CD4-positive, alpha-beta T cell (primary cell): ENCODE measurements around the gene CMSS1. TPM values are rescaled to one million over a fixed set of nuclear protein-coding genes. Genes with fewer than 3 reads are reported as not detected.
"Not testable (repeated sequence)": the region's sequence is repeated elsewhere in the genome, so short reads cannot be mapped to it uniquely, and the experiment has no call there.

Experiments
- ATAC-seq: fragments of 200-7000 bp; cut with Tn5 transposase; one replicate; pipeline ENCODE4 v1.10.0; 2022; ENCODE audit warnings: mild to moderate bottlenecking; ENCODE audit not compliant: poor library complexity
- CTCF ChIA-PET: fragments of 350-600 bp; sonication (Branson Sonifier 250); formaldehyde crosslinking; loops from one replicate; lab custom pipeline; 2021; ENCODE audit warnings: antibody characterized with exemption, inconsistent platforms; lab: Charles Lee
- POLR2A ChIA-PET: fragments of 350-600 bp; sonication (Branson Sonifier 250); formaldehyde crosslinking; loops from one replicate; lab custom pipeline; 2021; ENCODE audit warnings: antibody characterized with exemption, inconsistent platforms; lab: Charles Lee
- DNase-seq, 14 experiments: peaks; one replicate each; pipeline ENCODE4 v3.0.0-alpha.2; 2013 to 2020; ENCODE audit warnings: mixed read lengths in 2 of 14
- H3K27ac ChIP-seq, 2 donors: one replicate each; pipeline versions ENCODE4 v1.5.1 to v1.7.0; 2013; ENCODE audit warnings: low read length in 2 of 2, low read depth in 1 of 2, mild to moderate bottlenecking in 1 of 2
- H3K27me3 ChIP-seq, 2 experiments: 1 replicate in 1 of 2; 2 replicates in 1 of 2; pipeline versions ENCODE4 v1.6.1 to v1.7.0; 2013; ENCODE audit warnings: low read length in 2 of 2, control low read depth in 1 of 2, mild to moderate bottlenecking in 1 of 2, moderate library complexity in 1 of 2; ENCODE audit not compliant: insufficient read depth in 2 of 2, control insufficient read depth in 1 of 2
- H3K36me3 ChIP-seq: one replicate; pipeline ENCODE4 v1.6.1; 2013; ENCODE audit warnings: low read length, control low read depth; ENCODE audit not compliant: insufficient read depth
- H3K4me1 ChIP-seq: one replicate; pipeline ENCODE4 v1.6.1; 2013; ENCODE audit warnings: low read length, control low read depth; ENCODE audit not compliant: insufficient read depth
- H3K4me3 ChIP-seq: one replicate; pipeline ENCODE4 v1.5.1; 2013; ENCODE audit warnings: mild to moderate bottlenecking, low read length, moderate library complexity
- H3K9me3 ChIP-seq, 2 experiments: 1 replicate in 1 of 2; 2 replicates in 1 of 2; pipeline versions ENCODE4 v1.6.1 to v1.7.0; 2013; ENCODE audit warnings: low read length in 2 of 2, mild to moderate bottlenecking in 2 of 2, control low read depth in 1 of 2, moderate library complexity in 1 of 2; ENCODE audit not compliant: control insufficient read depth in 1 of 2, insufficient read depth in 1 of 2
- H3K27ac Mint-ChIP-seq: one replicate; pipeline ENCODE4 v1.8.0; 2020; ENCODE audit warnings: mixed read lengths
- H3K27me3 Mint-ChIP-seq: one replicate; pipeline ENCODE4 v1.8.0; 2021; ENCODE audit warnings: mixed read lengths
- H3K36me3 Mint-ChIP-seq: one replicate; pipeline ENCODE4 v1.8.0; 2021; ENCODE audit warnings: low read depth, mixed read lengths
- H3K4me1 Mint-ChIP-seq: one replicate; pipeline ENCODE4 v1.8.0; 2021; ENCODE audit warnings: low read depth, mixed read lengths
- H3K4me3 Mint-ChIP-seq: one replicate; pipeline ENCODE4 v1.8.0; 2020; ENCODE audit warnings: mild to moderate bottlenecking, mixed read lengths
- H3K9me3 Mint-ChIP-seq: one replicate; pipeline ENCODE4 v1.8.0; 2020; ENCODE audit warnings: mixed read lengths
- intact Hi-C, 2 experiments: fragments of 100-400 bp; cut with DNase I in 1 of 2; cut with micrococcal nuclease in 1 of 2; formaldehyde crosslinking; loops; one replicate each; pipeline versions ENCODE4 v1.15.1 to v1.9.0; 2023 to 2025; cut with DNase I, micrococcal nuclease
- total RNA-seq, 174 experiments: library from RNA in 2 of 174; stranded (reverse) in 2 of 174; gene quantifications; one replicate each; pipeline ENCODE4 v1.2.3 and lab custom pipeline; 2021 to 2026
- TF ChIP-seq, protein P1 (sequence below): fragments of 200-600 bp; IDR thresholded peaks from one replicate; pipeline ENCODE4 v1.8.0; 2022; ENCODE audit warnings: antibody characterized with exemption, mild to moderate bottlenecking

Gene CMSS1
- total RNA-seq, 2 experiments from 2014 or later: 12.2 TPM

DNA sequence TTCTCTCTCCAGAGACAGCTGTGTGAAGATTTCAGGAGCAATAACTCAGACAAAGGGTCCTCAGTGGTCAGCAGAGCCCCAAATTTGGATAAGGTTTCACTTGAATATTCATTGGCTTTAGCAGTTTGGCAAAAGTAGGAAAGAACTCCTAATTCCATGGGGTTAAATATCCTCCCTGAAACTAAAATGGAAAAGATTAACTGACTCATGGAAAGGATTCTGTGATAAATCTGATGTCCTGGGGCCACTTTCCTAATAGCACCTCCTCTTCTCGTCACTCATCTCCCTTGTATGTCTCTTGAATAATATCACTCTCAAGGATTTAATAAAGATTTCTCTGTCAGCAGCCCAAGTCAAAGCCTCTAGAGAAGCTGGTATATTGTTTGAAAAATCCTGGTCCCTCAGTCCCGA lies 409.9 kb downstream of the CMSS1 start:
- Mint-ChIP-seq H3K27ac (no peak overlapping the region), H3K27me3 (peaks cover 4% of the 10 kb centered on the region)
- no peaks in the 10 kb centered on the region for H3K4me1 ChIP-seq

DNA sequence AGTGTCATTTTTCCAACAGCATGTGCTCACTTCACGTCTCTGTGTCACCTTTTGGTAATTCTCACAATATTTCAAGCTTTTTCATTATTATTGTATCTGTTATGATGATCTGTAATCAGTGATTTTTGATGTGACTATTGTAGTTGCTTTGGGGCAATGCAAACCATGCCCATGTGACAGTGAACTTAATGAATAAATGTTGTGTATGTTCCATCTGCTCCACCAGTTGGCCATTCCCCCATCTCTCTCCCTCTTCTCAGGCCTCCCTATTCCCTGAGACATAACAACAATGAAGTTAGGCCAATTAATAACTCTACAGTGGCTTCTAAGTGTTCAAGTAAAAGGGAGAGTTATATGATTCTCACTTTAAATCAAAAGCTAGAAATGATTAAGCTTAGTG lies 410.6 kb downstream of the CMSS1 start:
- ATAC-seq: no peak
- Histone ChIP-seq H3K27ac (no peak overlapping the region), H3K4me1 (no peaks in the 10 kb centered on the region), H3K27me3 (no peaks in the 10 kb centered on the region), H3K9me3 (no peaks in the 10 kb centered on the region), H3K36me3 (no peaks in the 10 kb centered on the region), H3K4me3 (no peak overlapping the region)
- no peak overlapping the region for H3K4me3 Mint-ChIP-seq
- H3K9me3 Mint-ChIP-seq: no peaks in the 10 kb centered on the region
- TF ChIP-seq, protein P1, sequence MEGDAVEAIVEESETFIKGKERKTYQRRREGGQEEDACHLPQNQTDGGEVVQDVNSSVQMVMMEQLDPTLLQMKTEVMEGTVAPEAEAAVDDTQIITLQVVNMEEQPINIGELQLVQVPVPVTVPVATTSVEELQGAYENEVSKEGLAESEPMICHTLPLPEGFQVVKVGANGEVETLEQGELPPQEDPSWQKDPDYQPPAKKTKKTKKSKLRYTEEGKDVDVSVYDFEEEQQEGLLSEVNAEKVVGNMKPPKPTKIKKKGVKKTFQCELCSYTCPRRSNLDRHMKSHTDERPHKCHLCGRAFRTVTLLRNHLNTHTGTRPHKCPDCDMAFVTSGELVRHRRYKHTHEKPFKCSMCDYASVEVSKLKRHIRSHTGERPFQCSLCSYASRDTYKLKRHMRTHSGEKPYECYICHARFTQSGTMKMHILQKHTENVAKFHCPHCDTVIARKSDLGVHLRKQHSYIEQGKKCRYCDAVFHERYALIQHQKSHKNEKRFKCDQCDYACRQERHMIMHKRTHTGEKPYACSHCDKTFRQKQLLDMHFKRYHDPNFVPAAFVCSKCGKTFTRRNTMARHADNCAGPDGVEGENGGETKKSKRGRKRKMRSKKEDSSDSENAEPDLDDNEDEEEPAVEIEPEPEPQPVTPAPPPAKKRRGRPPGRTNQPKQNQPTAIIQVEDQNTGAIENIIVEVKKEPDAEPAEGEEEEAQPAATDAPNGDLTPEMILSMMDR: no peak
- ChIA-PET CTCF (no interaction called here), POLR2A (no interaction called here)
- no peak overlapping the region for H3K27ac Mint-ChIP-seq
- no peaks in the 10 kb centered on the region for H3K4me1 Mint-ChIP-seq
- DNase-seq: no peak
- intact Hi-C loops: no loop called here
- H3K27me3 Mint-ChIP-seq: no peaks in the 10 kb centered on the region
- H3K36me3 Mint-ChIP-seq: no peaks in the 10 kb centered on the region

More for the DNA sequence above, 409.9 kb downstream of the CMSS1 start:
- ATAC-seq: no peak
- POLR2A ChIA-PET: no interaction called here
- intact Hi-C loops: no loop called here
- no peaks in the 10 kb centered on the region for H3K36me3 ChIP-seq
- CTCF ChIA-PET: no interaction called here
- no peak for DNase-seq
- Mint-ChIP-seq H3K4me1 (no peaks in the 10 kb centered on the region), H3K9me3 (no peaks in the 10 kb centered on the region), H3K4me3 (no peak overlapping the region), H3K36me3 (no peaks in the 10 kb centered on the region)
- TF ChIP-seq, protein P1: no peak
- no peak overlapping the region for H3K4me3 ChIP-seq
- no peaks in the 10 kb centered on the region for H3K27me3 ChIP-seq
- no peaks in the 10 kb centered on the region for H3K9me3 ChIP-seq
- no peak overlapping the region for H3K27ac ChIP-seq

DNA sequence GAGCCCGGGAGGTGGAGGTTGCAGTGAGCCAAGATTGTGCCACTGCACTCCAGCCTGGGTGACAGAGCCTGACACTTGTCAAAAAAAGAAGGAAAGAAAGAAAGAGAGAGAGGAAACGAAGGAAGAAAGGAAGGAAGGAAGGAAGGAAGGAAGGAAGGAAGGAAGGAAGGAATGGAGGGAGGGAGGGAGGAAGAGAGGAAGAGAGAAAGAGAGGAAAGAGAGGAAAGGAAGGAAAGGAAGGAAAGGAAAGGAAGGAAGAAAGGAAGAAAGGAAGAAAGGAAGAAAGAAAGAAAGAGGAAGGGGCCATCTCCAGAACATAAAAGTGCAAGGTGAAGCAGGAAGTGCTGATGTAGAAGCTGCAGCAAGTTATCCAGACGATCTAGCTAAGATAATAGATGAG lies 411.5 kb downstream of the CMSS1 start:
- H3K27ac ChIP-seq, DNase-seq, H3K4me1 ChIP-seq, H3K27me3 Mint-ChIP-seq, H3K27ac Mint-ChIP-seq, H3K9me3 Mint-ChIP-seq, POLR2A ChIA-PET, H3K27me3 ChIP-seq, H3K4me1 Mint-ChIP-seq, H3K4me3 ChIP-seq, H3K4me3 Mint-ChIP-seq, H3K36me3 ChIP-seq, H3K36me3 Mint-ChIP-seq, ATAC-seq, intact Hi-C loops, H3K9me3 ChIP-seq: not testable (repeated sequence)
- CTCF ChIA-PET: interaction anchor here (1.5 kb wide), 1 partner anchor 10 kb away, joined by 4 read pairs; no protein-coding TSS in a partner anchor

DNA sequence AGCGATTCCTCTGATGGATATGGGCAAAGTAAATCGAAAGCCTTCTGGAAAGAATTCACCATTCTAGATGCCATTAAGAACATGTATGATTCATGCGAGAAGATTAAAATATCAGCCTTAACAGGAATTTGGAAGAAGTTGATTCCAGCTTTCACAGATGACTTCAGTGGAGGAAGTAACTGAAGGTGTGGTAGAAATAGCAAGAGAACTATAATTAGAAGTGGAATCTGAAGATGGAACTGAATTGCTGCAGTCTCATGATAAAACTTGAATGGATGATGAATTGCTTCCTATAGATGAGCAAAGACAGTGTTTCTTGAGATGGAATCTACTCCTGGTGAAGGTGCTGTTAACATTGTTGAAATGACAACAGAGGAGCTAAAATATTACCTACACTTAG lies 413.0 kb downstream of the CMSS1 start:
- POLR2A ChIA-PET: no interaction called here
- no peaks in the 10 kb centered on the region for H3K4me1 Mint-ChIP-seq
- H3K27ac Mint-ChIP-seq: no peak overlapping the region
- intact Hi-C loops: no loop called here
- H3K27ac ChIP-seq: no peak overlapping the region
- DNase-seq (no peak), ATAC-seq (no peak)
- no peaks in the 10 kb centered on the region for H3K27me3 ChIP-seq
- H3K9me3 ChIP-seq: no peaks in the 10 kb centered on the region
- no peak overlapping the region for H3K4me3 Mint-ChIP-seq
- no peaks in the 10 kb centered on the region for H3K4me1 ChIP-seq
- no peaks in the 10 kb centered on the region for H3K36me3 Mint-ChIP-seq
- no peaks in the 10 kb centered on the region for H3K9me3 Mint-ChIP-seq
- TF ChIP-seq, protein P1: no peak
- CTCF ChIA-PET: interaction anchor here (0.6 kb wide), 1 partner anchor 13 kb away, joined by 3 read pairs; no protein-coding TSS in a partner anchor
- H3K36me3 ChIP-seq: no peaks in the 10 kb centered on the region
- no peak overlapping the region for H3K4me3 ChIP-seq
- no peaks in the 10 kb centered on the region for H3K27me3 Mint-ChIP-seq
